H1 (cell line): Measurements from ENCODE around the gene PAFAH1B1. TPM values are rescaled to one million over a fixed set of nuclear protein-coding genes. Genes with fewer than 3 reads are reported as not detected.

Experiments
- CTCF ChIA-PET: fragments of 300-600 bp; sonication (Branson Sonifier 250); formaldehyde crosslinking; loops from one replicate; lab custom pipeline; 2021; ENCODE audit not compliant: partially characterized antibody; lab: Charles Lee
- POLR2A ChIA-PET: fragments of 300-600 bp; sonication (Branson Sonifier 250); formaldehyde crosslinking; loops from one replicate; lab custom pipeline; 2021; ENCODE audit warnings: inconsistent platforms; ENCODE audit not compliant: partially characterized antibody; lab: Charles Lee
- DNase-seq, 2 experiments: peaks; one replicate each; pipeline versions ENCODE4 v3.0.0 to v3.0.0-alpha.2; 2010 to 2022; ENCODE audit warnings: low spot score in 2 of 2, low read depth in 1 of 2, mixed read lengths in 1 of 2
- FAIRE-seq: peaks from 2 replicates; lab custom pipeline; 2011; peaks lifted over from hg19 to GRCh38; lab: Jason Lieb, UNC
- H2AFZ ChIP-seq: 2 replicates; pipeline ENCODE4 v1.8.1; 2012; ENCODE audit warnings: low read length, inconsistent platforms
- H2AK5ac ChIP-seq: 2 replicates; pipeline ENCODE4 v1.6.1; 2013; ENCODE audit warnings: low read depth, low read length
- H2BK120ac ChIP-seq: replicated peaks from 2 replicates; pipeline ENCODE3; 2013; ENCODE audit warnings: low read depth, low read length, inconsistent platforms
- H2BK12ac ChIP-seq: 2 replicates; pipeline ENCODE4 v1.6.1; 2013; ENCODE audit warnings: low read depth, low read length
- H2BK15ac ChIP-seq: 2 replicates; pipeline ENCODE4 v1.6.1; 2013; ENCODE audit warnings: low read length
- H2BK20ac ChIP-seq: 2 replicates; pipeline ENCODE4 v1.6.1; 2013; ENCODE audit warnings: low read length
- H2BK5ac ChIP-seq: 2 replicates; pipeline ENCODE4 v1.6.1; 2013; ENCODE audit warnings: low read depth, low read length
- H3K14ac ChIP-seq: 2 replicates; pipeline ENCODE4 v1.6.1; 2013; ENCODE audit warnings: inconsistent platforms; ENCODE audit not compliant: insufficient read length
- H3K18ac ChIP-seq: 2 replicates; pipeline ENCODE4 v1.6.1; 2013; ENCODE audit warnings: low read length; ENCODE audit errors: extremely low read depth
- H3K23ac ChIP-seq: 2 replicates; pipeline ENCODE4 v1.6.1; 2013; ENCODE audit warnings: inconsistent platforms; ENCODE audit not compliant: insufficient read length
- H3K23me2 ChIP-seq: 2 replicates; pipeline ENCODE4 v1.6.1; 2013; ENCODE audit warnings: low read depth, low read length
- H3K27ac ChIP-seq: 2 replicates; pipeline ENCODE4 v1.6.1; 2011; ENCODE audit warnings: low read depth, low read length, inconsistent platforms
- H3K27me3 ChIP-seq, 4 experiments: replicated peaks in 1 of 4; 1 replicate in 1 of 4; 2 replicates in 3 of 4; pipeline versions ENCODE4 v1.6.1 to v1.8.1; 2011 to 2013; ENCODE audit warnings: low read length in 3 of 4, mild to moderate bottlenecking in 3 of 4, inconsistent platforms in 2 of 4, mixed read lengths in 2 of 4, moderate library complexity in 1 of 4; ENCODE audit not compliant: control insufficient read depth in 3 of 4, insufficient read depth in 3 of 4; ENCODE audit errors: extremely low read depth in 1 of 4
- H3K36me3 ChIP-seq, 4 experiments: 2 replicates each; pipeline versions ENCODE4 v1.6.1 to v1.8.1; 2011 to 2013; ENCODE audit warnings: mild to moderate bottlenecking in 4 of 4, low read length in 3 of 4, moderate library complexity in 2 of 4, control low read depth in 1 of 4, inconsistent platforms in 1 of 4; ENCODE audit not compliant: insufficient read depth in 4 of 4, control insufficient read depth in 2 of 4
- H3K4ac ChIP-seq: replicated peaks from 2 replicates; pipeline ENCODE3; 2013; ENCODE audit warnings: low read length, low read depth, mixed read lengths, inconsistent platforms; ENCODE audit not compliant: insufficient read length
- H3K4me1 ChIP-seq, 4 experiments: replicated peaks in 1 of 4; 1 replicate in 1 of 4; 2 replicates in 3 of 4; pipeline versions ENCODE4 v1.6.1 to v1.8.1; 2011 to 2013; ENCODE audit warnings: low read length in 3 of 4, inconsistent platforms in 2 of 4, mixed read lengths in 1 of 4; ENCODE audit not compliant: insufficient read depth in 4 of 4, control insufficient read depth in 3 of 4
- H3K4me2 ChIP-seq, 2 experiments: 2 replicates each; pipeline versions ENCODE4 v1.6.1 to v1.8.1; 2011 to 2013; ENCODE audit warnings: low read depth in 2 of 2, low read length in 2 of 2, control low read depth in 1 of 2, inconsistent platforms in 1 of 2, mild to moderate bottlenecking in 1 of 2; ENCODE audit not compliant: insufficient read depth in 1 of 2
- H3K4me3 ChIP-seq, 4 experiments: fragments of 200-600, 300-600 bp in 1 of 4; sonication (generic), shearing (Covaris generic), sonication (Bioruptor Twin) in 1 of 4; 2 replicates each; pipeline versions ENCODE4 v1.5.1 to v1.8.1; 2011 to 2016; ENCODE audit warnings: low read length in 4 of 4, low read depth in 3 of 4, control low read depth in 2 of 4, inconsistent platforms in 2 of 4, mild to moderate bottlenecking in 2 of 4, mixed read lengths in 1 of 4, moderate library complexity in 1 of 4; ENCODE audit not compliant: insufficient read depth in 2 of 4; ENCODE audit errors: extremely low read depth in 1 of 4
- H3K56ac ChIP-seq: replicated peaks from 2 replicates; pipeline ENCODE3; 2013; ENCODE audit warnings: low read depth, mild to moderate bottlenecking, mixed read lengths, low read length, inconsistent platforms; ENCODE audit not compliant: insufficient read length
- H3K79me1 ChIP-seq: 2 replicates; pipeline ENCODE4 v1.6.1; 2013; ENCODE audit warnings: low read depth, low read length, control low read depth
- H3K79me2 ChIP-seq, 2 experiments: 2 replicates each; pipeline versions ENCODE4 v1.6.1 to v1.8.1; 2012 to 2013; ENCODE audit warnings: low read length in 2 of 2, mild to moderate bottlenecking in 2 of 2, inconsistent platforms in 1 of 2; ENCODE audit not compliant: insufficient read depth in 2 of 2, control insufficient read depth in 1 of 2
- H3K9ac ChIP-seq, 4 experiments: replicated peaks in 1 of 4; 1 replicate in 1 of 4; 2 replicates in 3 of 4; pipeline versions ENCODE4 v1.6.1 to v1.8.1; 2011 to 2013; ENCODE audit warnings: low read depth in 3 of 4, low read length in 3 of 4, control low read depth in 2 of 4, mild to moderate bottlenecking in 2 of 4, moderate library complexity in 2 of 4, inconsistent platforms in 1 of 4; ENCODE audit errors: extremely low read depth in 1 of 4
- H3K9me3 ChIP-seq, 2 experiments: 2 replicates each; pipeline versions ENCODE4 v1.6.1 to v1.8.1; 2012 to 2013; ENCODE audit warnings: mild to moderate bottlenecking in 2 of 2, moderate library complexity in 2 of 2, control low read depth in 1 of 2, inconsistent platforms in 1 of 2, low read depth in 1 of 2, low read length in 1 of 2, mixed read lengths in 1 of 2; ENCODE audit not compliant: insufficient read depth in 2 of 2
- H4K20me1 ChIP-seq, 2 experiments: replicated peaks in 1 of 2; 2 replicates each; pipeline versions ENCODE3 to v1.8.1; 2011 to 2013; ENCODE audit warnings: inconsistent platforms in 2 of 2, low read length in 2 of 2, mild to moderate bottlenecking in 1 of 2; ENCODE audit not compliant: insufficient read depth in 2 of 2, control insufficient read depth in 1 of 2
- H4K5ac ChIP-seq: 2 replicates; pipeline ENCODE4 v1.6.1; 2013; ENCODE audit warnings: low read length, low read depth, mixed read lengths, inconsistent platforms; ENCODE audit not compliant: insufficient read length
- H4K8ac ChIP-seq: 2 replicates; pipeline ENCODE4 v1.8.0; 2013; ENCODE audit warnings: mild to moderate bottlenecking, moderate library complexity, low read length, inconsistent platforms; ENCODE audit not compliant: insufficient read depth; ENCODE audit errors: extremely low read depth
- H4K91ac ChIP-seq: replicated peaks from 2 replicates; pipeline ENCODE3; 2013; ENCODE audit warnings: low read length, mixed read lengths, inconsistent platforms; ENCODE audit not compliant: insufficient read length
- ATF3 ChIP-seq: IDR thresholded peaks from 2 replicates; pipeline ENCODE4 v1.6.1; 2011; ENCODE audit warnings: low read depth, mild to moderate bottlenecking, low read length; ENCODE audit not compliant: insufficient read depth
- EGR1 ChIP-seq: IDR thresholded peaks from 2 replicates; pipeline ENCODE4 v1.6.1; 2011; ENCODE audit warnings: low read depth, low read length, borderline replicate concordance
- GTF2F1 ChIP-seq: IDR thresholded peaks from 2 replicates; pipeline ENCODE4 v1.6.1; 2012; ENCODE audit warnings: low read depth, low read length, improper control_type of control experiment, borderline replicate concordance
- POLR2A ChIP-seq, 2 experiments: IDR thresholded peaks; 1 replicate in 1 of 2; 2 replicates in 1 of 2; pipeline ENCODE4 v1.6.1; 2011; ENCODE audit warnings: low read depth in 2 of 2, low read length in 2 of 2, mild to moderate bottlenecking in 2 of 2; ENCODE audit errors: control extremely low read depth in 1 of 2
- POU5F1 ChIP-seq: IDR thresholded peaks from 2 replicates; pipeline ENCODE4 v1.6.1; 2011; ENCODE audit warnings: low read depth, mild to moderate bottlenecking, low read length, moderate library complexity
- RAD21 ChIP-seq, 2 experiments: IDR thresholded peaks in 1 of 2; conservative IDR thresholded peaks in 1 of 2; 2 replicates each; pipeline ENCODE4 v1.6.1; 2011; ENCODE audit warnings: low read depth in 2 of 2, low read length in 2 of 2, improper control_type of control experiment in 1 of 2, inconsistent platforms in 1 of 2, mild to moderate bottlenecking in 1 of 2, moderate library complexity in 1 of 2
- SIN3A ChIP-seq, 2 experiments: IDR thresholded peaks in 1 of 2; conservative IDR thresholded peaks in 1 of 2; 2 replicates each; pipeline ENCODE4 v1.6.1; 2011 to 2012; ENCODE audit warnings: low read length in 2 of 2, improper control_type of control experiment in 1 of 2, low read depth in 1 of 2, mild to moderate bottlenecking in 1 of 2
- SRF ChIP-seq: IDR thresholded peaks from 2 replicates; pipeline ENCODE4 v1.6.1; 2011; ENCODE audit warnings: mild to moderate bottlenecking, low read depth, low read length, moderate library complexity
- WGBS, 2 experiments: shearing (Covaris generic) in 1 of 2; methylation state at CpG; one replicate each; pipeline versions ENCODE4 v1.1.6 to v1.1.7; 2013 to 2015; ENCODE audit warnings: low lambda C conversion rate in 2 of 2, mixed read lengths in 2 of 2, inconsistent platforms in 1 of 2, low coverage in 1 of 2, missing lambda C conversion rate in 1 of 2; ENCODE audit not compliant: insufficient replicate concordance in 2 of 2, insufficient coverage in 1 of 2, insufficient read length in 1 of 2; ENCODE audit errors: extremely low coverage in 1 of 2, missing lambda C conversion rate in 1 of 2; 5-methylcytosine and 5-hydroxymethylcytosine counted together
- polyA plus RNA-seq, 7 experiments: library from polyadenylated mRNA; depleted of rRNA in 3 of 7; stranded (reverse) in 5 of 7; unstranded in 2 of 7; fragments of >200 nt in 5 of 7; fragments of 200-250 nt in 2 of 7; gene quantifications; 1 replicate in 5 of 7; 2 replicates in 1 of 7; 4 replicates in 1 of 7; pipeline versions ENCODE4 v1.2.1 to v1.2.3, GENCODE V29; 2011 to 2013; ENCODE audit warnings: missing spikeins in 2 of 7, mixed read lengths in 2 of 7
- total RNA-seq: library from RNA; stranded (reverse); fragmentation: NEBNext Ultra II Directional; extraction: Animal tissue kit (Norgen Biotek cat#: 25700); gene quantifications from 2 replicates; pipeline ENCODE4 v1.2.1, GENCODE V29; 2021
- TF ChIP-seq, protein P1 (sequence below): IDR thresholded peaks from 2 replicates; pipeline ENCODE4 v1.6.1; 2012; ENCODE audit warnings: low read length, inconsistent platforms

PAFAH1B1 gene
- total and polyA plus RNA-seq, 2 of the 8 experiments (the other 6 are each of a cell fraction or from before 2014, with no cell fraction given) = 42.0 to 152 TPM

DNA sequence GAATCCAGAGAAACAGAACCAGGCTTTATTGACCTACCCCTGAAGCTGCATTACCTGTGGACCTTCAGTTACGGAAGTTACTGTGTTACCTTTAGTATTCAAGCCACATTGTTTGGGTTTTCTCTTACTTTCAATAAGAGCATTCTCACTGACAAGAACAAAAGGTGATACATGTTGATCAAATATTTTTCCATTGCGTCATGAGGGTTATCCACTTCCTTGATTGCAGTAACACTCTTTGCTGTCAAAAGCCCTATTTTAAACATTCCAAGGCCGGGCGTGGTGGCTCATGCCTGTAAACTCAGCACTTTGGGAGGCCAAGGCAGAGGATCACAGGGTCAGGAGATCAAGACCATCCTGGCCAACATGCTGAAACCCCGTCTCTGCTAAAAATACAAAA, 28.6 kb upstream of the PAFAH1B1 start:
- H3K9ac ChIP-seq = no peak overlapping the region
- H3K18ac ChIP-seq = no peak overlapping the region
- POLR2A ChIA-PET = no interaction called here
- H3K27me3 ChIP-seq = no peaks in the 10 kb centered on the region
- H2BK120ac ChIP-seq = no peak overlapping the region
- no peaks in the 10 kb centered on the region for H3K4me1 ChIP-seq
- no peak overlapping the region for H2BK12ac ChIP-seq
- no peak overlapping the region for H2BK5ac ChIP-seq
- H2BK15ac ChIP-seq = no peak overlapping the region
- no peak overlapping the region for H3K23ac ChIP-seq
- H3K36me3 ChIP-seq = no peaks in the 10 kb centered on the region
- H4K20me1 ChIP-seq = no peaks in the 10 kb centered on the region
- DNase-seq (no peak), FAIRE-seq (no peak)
- no peaks in the 10 kb centered on the region for H3K79me2 ChIP-seq
- no peak overlapping the region for H2AFZ ChIP-seq
- CTCF ChIA-PET = interaction anchor here (0.8 to 1.6 kb wide), 3 partner anchors 16 to 149 kb away, joined by 3 to 4 read pairs (median 3); no protein-coding TSS in a partner anchor
- H4K91ac ChIP-seq = no peak overlapping the region
- H3K4me2 ChIP-seq = no peak overlapping the region
- H4K8ac ChIP-seq = no peak overlapping the region
- no peak overlapping the region for H3K56ac ChIP-seq
- no peak overlapping the region for H3K4ac ChIP-seq
- no peak overlapping the region for H2AK5ac ChIP-seq
- peaks cover 7 to 12% of the 10 kb centered on the region in 2 experiments; a peak in 3 of 4 replicates for H3K9me3 ChIP-seq
- no peak overlapping the region for H2BK20ac ChIP-seq
- no peak overlapping the region for H4K5ac ChIP-seq
- no peak overlapping the region for H3K4me3 ChIP-seq
- H3K14ac ChIP-seq = no peak overlapping the region
- H3K79me1 ChIP-seq = no peaks in the 10 kb centered on the region
- H3K23me2 ChIP-seq = no peaks in the 10 kb centered on the region
- H3K27ac ChIP-seq = no peak overlapping the region
- WGBS, 2 experiments = 93% methylated on average over 5 of the region's 5 CpGs; no CpG with 5 or more reads in 1 of the 2 experiments
- TF ChIP-seq ATF3 (no peak), EGR1 (no peak), SIN3A (conservative IDR thresholded peaks at IDR 0.05 in 1 of 2, IDR thresholded peaks at IDR 0.05 in 1 of 2; ENCODE audit: low read depth in 1 of 2, low read length in 2 of 2) (no peak), SRF (no peak), GTF2F1 (no peak), RAD21 (IDR thresholded peaks at IDR 0.05 in 1 of 2, conservative IDR thresholded peaks at IDR 0.05 in 1 of 2; ENCODE audit: low read depth in 2 of 2, low read length in 2 of 2) (no peak), POU5F1 (no peak), POLR2A (IDR thresholded peaks at IDR 0.05; ENCODE audit: control extremely low read depth in 1 of 2, low read depth in 2 of 2, low read length in 2 of 2) (no peak)
- TF ChIP-seq, protein P1, sequence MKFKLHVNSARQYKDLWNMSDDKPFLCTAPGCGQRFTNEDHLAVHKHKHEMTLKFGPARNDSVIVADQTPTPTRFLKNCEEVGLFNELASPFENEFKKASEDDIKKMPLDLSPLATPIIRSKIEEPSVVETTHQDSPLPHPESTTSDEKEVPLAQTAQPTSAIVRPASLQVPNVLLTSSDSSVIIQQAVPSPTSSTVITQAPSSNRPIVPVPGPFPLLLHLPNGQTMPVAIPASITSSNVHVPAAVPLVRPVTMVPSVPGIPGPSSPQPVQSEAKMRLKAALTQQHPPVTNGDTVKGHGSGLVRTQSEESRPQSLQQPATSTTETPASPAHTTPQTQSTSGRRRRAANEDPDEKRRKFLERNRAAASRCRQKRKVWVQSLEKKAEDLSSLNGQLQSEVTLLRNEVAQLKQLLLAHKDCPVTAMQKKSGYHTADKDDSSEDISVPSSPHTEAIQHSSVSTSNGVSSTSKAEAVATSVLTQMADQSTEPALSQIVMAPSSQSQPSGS = no peak
